Spleen (tissue), 7 donors: ENCODE data around the gene AKR7A3.

Source experiments
- CTCF ChIP-seq, 11 experiments: fragments of 200-600 bp in 7 of 11; fragments of 450-650 bp in 4 of 11; sonication (generic) in 4 of 11; IDR thresholded peaks in 8 of 11; conservative IDR thresholded peaks in 3 of 11; 1 replicate in 7 of 11; 2 replicates in 4 of 11; pipeline versions ENCODE4 v1.4.0 to v1.8.0; 2016 to 2021; ENCODE audit warnings: antibody characterized with exemption in 11 of 11, inconsistent platforms in 4 of 11, mild to moderate bottlenecking in 1 of 11
- POLR2AphosphoS5 ChIP-seq, 3 donors: sonication (generic); formaldehyde crosslinking; IDR thresholded peaks; one replicate each; pipeline ENCODE4 v1.5.1; 2017; ENCODE audit warnings: antibody characterized with exemption in 3 of 3
- donor health status: DM: no; HTN: no; CAD: no; lungs with moderate emphysema.
- donor health status: DM: no; HTN: no; CAD: no.
- donor health status: DM: no; HTN: no; CAD: no.

GRCh38 chr1:19310720-19311502 lies 22.3 kb upstream of the AKR7A3 start:
- TF ChIP-seq POLR2AphosphoS5 (IDR thresholded peaks at IDR 0.05) (no peak), CTCF (IDR thresholded peaks at IDR 0.05 in 8 of 11, conservative IDR thresholded peaks at IDR 0.05 in 3 of 11) (no peak)
